Suprapubic skin (tissue), 4 donors: ENCODE data around the gene FOSL1. TPM values are rescaled to one million over a fixed set of nuclear protein-coding genes. Genes with fewer than 3 reads are reported as not detected.

ENCODE experiments used
- DNase-seq, 2 donors: peaks; one replicate each; pipeline ENCODE4 v3.0.0-alpha.2; 2019; ENCODE audit warnings: low spot score in 2 of 2
- H3K27ac ChIP-seq: fragments of 200-600 bp; sonication (generic); one replicate; pipeline ENCODE4 v1.5.1; 2019
- H3K27me3 ChIP-seq: fragments of 200-600 bp; sonication (generic); one replicate; pipeline ENCODE4 v1.5.1; 2019
- H3K36me3 ChIP-seq: fragments of 200-600 bp; sonication (generic); one replicate; pipeline ENCODE4 v1.5.1; 2019
- H3K4me1 ChIP-seq: fragments of 200-600 bp; sonication (generic); one replicate; pipeline ENCODE4 v1.5.1; 2019
- H3K4me3 ChIP-seq: fragments of 200-600 bp; sonication (generic); one replicate; pipeline ENCODE4 v1.5.1; 2019; ENCODE audit warnings: mild to moderate bottlenecking
- H3K9me3 ChIP-seq: fragments of 200-600 bp; sonication (generic); one replicate; pipeline ENCODE4 v1.5.1; 2019
- EP300 ChIP-seq: sonication (generic); formaldehyde crosslinking; IDR thresholded peaks from one replicate; pipeline ENCODE4 v1.6.1; 2017; ENCODE audit warnings: antibody characterized with exemption
- POLR2A ChIP-seq, 2 donors: fragments of 450-650 bp; IDR thresholded peaks; one replicate each; pipeline ENCODE4 v1.6.1; 2017; ENCODE audit warnings: antibody characterized with exemption in 2 of 2, mild to moderate bottlenecking in 2 of 2, moderate library complexity in 2 of 2
- POLR2AphosphoS5 ChIP-seq, 3 donors: sonication (generic); formaldehyde crosslinking; IDR thresholded peaks; one replicate each; pipeline ENCODE4 v1.6.1; 2017; ENCODE audit warnings: antibody characterized with exemption in 3 of 3
- WGBS: methylation state at CpG from one replicate; pipeline ENCODE4 v1.1.5; 2018; 5-methylcytosine and 5-hydroxymethylcytosine counted together
- total RNA-seq, 4 donors: library from RNA; depleted of rRNA; stranded (reverse); fragments of >200 nt; gene quantifications; one replicate each; pipeline ENCODE4 v1.1.0, GENCODE V29; 2016
- TF ChIP-seq, protein P1 (sequence below), 2 donors: fragments of 200-600 bp in 1 of 2; fragments of 450-650 bp in 1 of 2; sonication (generic) in 1 of 2; IDR thresholded peaks; one replicate each; pipeline ENCODE4 v1.5.1; 2016 to 2019; ENCODE audit warnings: antibody characterized with exemption in 2 of 2, mild to moderate bottlenecking in 1 of 2, moderate library complexity in 1 of 2

The FOSL1 gene
- total RNA-seq, 4 donors from 2014 or later: 5.0 to 118 (median 28.9) TPM

DNA sequence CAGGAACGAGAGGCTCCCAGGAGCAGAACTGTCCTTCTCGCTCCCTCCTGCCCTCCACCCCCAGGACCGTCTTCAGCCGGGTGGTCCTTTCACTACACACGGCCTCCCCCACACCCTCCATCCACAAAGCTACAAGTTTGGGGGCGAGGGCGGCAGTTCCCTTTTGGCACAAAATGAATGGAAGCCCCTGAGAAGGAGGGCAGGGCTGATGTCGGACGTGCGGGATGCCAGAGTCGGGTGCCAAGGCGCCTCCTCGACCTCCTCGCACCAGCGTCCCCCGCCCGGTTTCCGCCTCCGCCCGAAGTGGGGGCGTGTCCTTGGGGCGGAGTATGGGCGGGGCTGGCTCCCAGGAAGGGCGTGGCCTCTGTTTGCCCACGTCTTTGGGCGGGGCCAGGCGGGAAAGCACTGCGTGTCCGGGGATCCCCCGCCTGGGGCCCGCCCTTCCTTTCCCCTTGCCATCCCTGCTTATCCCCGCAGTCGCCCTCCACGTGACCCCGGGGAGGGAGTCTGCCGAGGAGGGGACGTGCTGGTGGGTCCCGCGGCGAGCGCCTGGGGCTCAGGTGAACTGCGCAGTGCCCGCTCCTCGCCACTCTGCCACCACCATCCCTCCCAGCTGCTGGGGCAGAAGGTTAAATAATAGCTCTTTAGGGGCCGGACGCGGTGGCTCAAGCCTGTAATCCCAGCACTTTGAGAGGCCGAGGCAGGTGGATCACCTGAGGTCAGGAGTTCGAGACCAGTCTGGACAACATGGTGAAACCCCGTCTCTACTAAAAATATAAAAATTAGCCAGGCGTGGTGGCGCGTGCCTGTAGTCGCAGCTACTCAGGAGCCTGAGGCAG, 26.7 kb downstream of the FOSL1 start:
- peak in 1 of 3 donors; percentile 38 for TF ChIP-seq POLR2AphosphoS5 (IDR thresholded peaks at IDR 0.05)
- TF ChIP-seq POLR2A (IDR thresholded peaks at IDR 0.05): peak in 1 of 2 donors; percentile 45
- TF ChIP-seq, protein P1, sequence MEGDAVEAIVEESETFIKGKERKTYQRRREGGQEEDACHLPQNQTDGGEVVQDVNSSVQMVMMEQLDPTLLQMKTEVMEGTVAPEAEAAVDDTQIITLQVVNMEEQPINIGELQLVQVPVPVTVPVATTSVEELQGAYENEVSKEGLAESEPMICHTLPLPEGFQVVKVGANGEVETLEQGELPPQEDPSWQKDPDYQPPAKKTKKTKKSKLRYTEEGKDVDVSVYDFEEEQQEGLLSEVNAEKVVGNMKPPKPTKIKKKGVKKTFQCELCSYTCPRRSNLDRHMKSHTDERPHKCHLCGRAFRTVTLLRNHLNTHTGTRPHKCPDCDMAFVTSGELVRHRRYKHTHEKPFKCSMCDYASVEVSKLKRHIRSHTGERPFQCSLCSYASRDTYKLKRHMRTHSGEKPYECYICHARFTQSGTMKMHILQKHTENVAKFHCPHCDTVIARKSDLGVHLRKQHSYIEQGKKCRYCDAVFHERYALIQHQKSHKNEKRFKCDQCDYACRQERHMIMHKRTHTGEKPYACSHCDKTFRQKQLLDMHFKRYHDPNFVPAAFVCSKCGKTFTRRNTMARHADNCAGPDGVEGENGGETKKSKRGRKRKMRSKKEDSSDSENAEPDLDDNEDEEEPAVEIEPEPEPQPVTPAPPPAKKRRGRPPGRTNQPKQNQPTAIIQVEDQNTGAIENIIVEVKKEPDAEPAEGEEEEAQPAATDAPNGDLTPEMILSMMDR (IDR thresholded peaks at IDR 0.05): no peak
- H3K27ac ChIP-seq: peak overlapping the region; percentile 85
- peaks cover 43% of the 10 kb centered on the region for H3K4me1 ChIP-seq
- H3K4me3 ChIP-seq: peak overlapping the region; percentile 58
- no peaks in the 10 kb centered on the region for H3K9me3 ChIP-seq
- DNase-seq: peak; percentile 97 to 98
- 11% methylated on average over 25 of the region's 54 CpGs for WGBS
- H3K27me3 ChIP-seq: no peaks in the 10 kb centered on the region
- H3K36me3 ChIP-seq: no peaks in the 10 kb centered on the region

DNA sequence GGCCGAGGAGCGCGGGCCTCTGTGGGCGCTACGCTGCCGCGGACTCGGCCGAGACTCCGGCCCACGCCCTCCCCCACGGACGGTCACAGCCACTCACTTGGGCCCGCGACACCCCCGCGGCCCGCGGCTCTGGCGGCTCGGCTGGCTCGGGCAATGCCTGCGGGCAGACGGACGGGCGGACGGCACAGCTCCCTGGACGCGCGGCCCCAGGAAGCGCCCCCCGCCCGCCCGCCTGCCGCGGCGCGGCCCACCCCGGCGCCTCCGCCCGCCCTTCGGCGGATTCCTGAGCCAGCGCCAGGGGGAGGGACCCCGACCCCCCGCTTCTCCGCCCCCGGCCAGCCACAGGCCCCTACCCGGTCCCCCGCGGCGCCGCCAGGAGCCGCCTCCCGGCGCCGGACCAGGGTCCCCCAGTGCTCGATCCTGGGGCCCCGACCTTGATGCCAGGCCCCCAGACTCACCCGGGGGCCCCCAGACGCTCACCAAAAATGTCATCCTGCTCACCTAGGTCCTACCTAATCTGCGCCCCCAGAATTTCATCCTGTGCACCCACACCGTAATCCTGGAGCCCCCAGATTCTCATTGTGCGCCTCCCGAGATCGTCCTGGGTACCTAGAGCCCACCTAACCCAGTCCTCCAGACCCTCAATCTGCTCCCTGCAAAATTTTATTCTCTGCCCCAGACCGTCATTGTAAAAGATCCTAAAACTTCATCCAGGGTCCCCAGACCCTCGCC, 27.4 kb downstream of the FOSL1 start, which contains the start of gene EFEMP2:
TSS of gene EFEMP2 (minus strand) at position 215 of the 732 bp plus-strand sequence. CDS start 446 bp downstream, outside the sequence.
- DNase-seq: no peak
- peak within 1 kb of the TSS; percentile 85 for H3K27ac ChIP-seq

DNA sequence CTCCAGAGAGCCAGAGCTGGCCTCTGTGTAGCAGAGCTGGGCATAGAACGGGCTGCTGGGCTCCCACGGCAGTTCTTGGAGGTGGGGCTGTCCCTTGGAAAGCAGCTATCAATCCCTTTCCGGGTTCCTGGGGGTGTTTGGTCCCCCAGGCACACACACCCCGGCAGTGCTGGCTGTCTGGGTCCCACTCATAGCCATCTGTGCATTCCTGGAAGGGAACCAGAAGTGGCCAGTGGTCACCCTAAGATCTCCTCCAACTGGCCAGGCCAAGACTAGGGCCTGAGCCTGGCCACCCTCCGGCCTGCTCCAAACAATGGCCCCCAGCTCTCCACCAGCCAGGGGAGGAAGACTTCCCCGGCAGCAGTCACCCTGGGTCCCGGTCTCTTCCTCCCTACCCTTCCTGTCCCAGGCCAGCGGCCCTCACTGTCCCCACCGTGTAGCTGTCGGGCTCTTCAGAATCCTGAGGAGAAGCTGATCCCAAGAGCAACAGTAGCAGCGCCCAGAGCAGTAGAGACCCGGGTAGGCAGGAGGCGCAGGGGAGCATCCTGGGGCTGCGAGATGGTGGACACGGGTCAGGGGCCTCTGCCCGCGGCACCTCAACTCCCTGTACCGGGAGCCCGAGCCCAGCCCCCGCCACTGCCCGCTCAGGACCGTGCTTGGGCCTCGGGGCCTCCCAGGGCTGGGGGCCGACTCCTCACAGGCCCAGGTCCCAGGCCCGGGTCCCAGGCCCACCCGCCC, 28.2 kb downstream of the FOSL1 start:
- peaks cover 43% of the 10 kb centered on the region for H3K4me1 ChIP-seq
- no peaks in the 10 kb centered on the region for H3K9me3 ChIP-seq
- no peaks in the 10 kb centered on the region for H3K27me3 ChIP-seq
- no peak for DNase-seq
- H3K4me3 ChIP-seq: peak overlapping the region; percentile 58
- peaks cover 7% of the 10 kb centered on the region for H3K36me3 ChIP-seq
- TF ChIP-seq, protein P1 (IDR thresholded peaks at IDR 0.05): no peak
- TF ChIP-seq POLR2AphosphoS5 (IDR thresholded peaks at IDR 0.05): no peak
- no peak for TF ChIP-seq EP300
- no peak for TF ChIP-seq POLR2A (IDR thresholded peaks at IDR 0.05)
- H3K27ac ChIP-seq: peak overlapping the region; percentile 85
- 72% methylated on average over 5 of the region's 26 CpGs for WGBS

More for the DNA sequence above, 27.4 kb downstream of the FOSL1 start, which contains the start of gene EFEMP2:
- Histone ChIP-seq H3K4me3 (peak within 1 kb of the TSS; percentile 58), H3K27me3 (no peaks in the 10 kb centered on the region), H3K9me3 (no peaks in the 10 kb centered on the region), H3K4me1 (peaks cover 43% of the 10 kb centered on the region), H3K36me3 (no peaks in the 10 kb centered on the region)
- TF ChIP-seq POLR2AphosphoS5 (IDR thresholded peaks at IDR 0.05) (no peak), EP300 (no peak), POLR2A (IDR thresholded peaks at IDR 0.05) (no peak)
- TF ChIP-seq, protein P1 (IDR thresholded peaks at IDR 0.05): no peak
- WGBS: 2% methylated on average over 8 of the region's 69 CpGs

DNA sequence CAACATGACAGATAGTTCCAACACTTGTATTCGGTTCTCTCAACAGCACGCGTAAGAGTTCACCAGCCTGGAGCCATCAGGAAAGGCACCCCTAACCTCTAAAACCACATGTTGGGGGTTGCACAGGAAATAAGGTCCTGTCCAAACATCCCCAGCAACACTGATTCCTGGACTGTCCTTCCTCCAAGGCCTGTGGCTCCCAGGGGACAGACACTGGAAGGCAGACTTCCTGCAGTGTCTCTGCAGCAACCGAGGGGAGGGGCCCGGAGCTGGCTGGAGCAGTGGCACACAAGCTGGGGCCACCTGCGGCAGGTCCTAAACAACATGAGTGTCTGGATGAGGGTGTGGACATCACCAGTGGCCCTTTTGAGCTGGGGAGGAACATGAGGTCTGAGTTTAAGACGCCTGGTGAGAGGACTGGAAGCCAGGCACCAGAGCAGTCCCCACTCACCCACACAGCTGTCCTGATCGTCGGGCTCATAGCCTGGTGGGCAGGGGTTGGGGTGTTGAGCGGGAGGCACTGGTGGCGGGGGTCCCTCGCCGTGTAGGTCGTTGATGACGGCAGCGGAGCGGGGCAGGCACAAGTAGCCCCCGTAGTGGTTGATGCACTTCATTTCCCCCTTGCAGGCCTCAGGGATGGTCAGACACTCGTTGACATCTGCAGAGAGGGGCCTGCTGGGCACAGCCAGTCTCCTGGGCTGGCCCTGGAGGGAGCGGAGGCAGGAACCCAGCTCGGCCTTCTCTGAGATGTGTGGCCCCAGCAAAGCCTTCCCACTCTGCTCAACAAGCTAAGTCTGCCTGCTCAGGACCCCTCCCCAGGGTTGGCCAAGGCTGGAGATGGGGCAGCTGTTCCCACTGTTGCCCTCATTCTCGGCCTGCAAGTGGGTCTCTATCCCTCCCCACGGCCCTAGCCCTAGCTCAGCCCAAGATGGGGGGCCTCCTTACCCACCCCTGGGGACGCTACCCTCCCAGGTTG, 29.2 kb downstream of the FOSL1 start:
- Histone ChIP-seq H3K9me3 (no peaks in the 10 kb centered on the region), H3K4me1 (peaks cover 43% of the 10 kb centered on the region), H3K36me3 (peaks cover 17% of the 10 kb centered on the region), H3K4me3 (peak overlapping the region; percentile 58), H3K27me3 (no peaks in the 10 kb centered on the region), H3K27ac (peak overlapping the region; percentile 85)
- 72% methylated on average over 12 of the region's 24 CpGs for WGBS
- TF ChIP-seq EP300 (no peak), POLR2A (IDR thresholded peaks at IDR 0.05) (no peak), POLR2AphosphoS5 (IDR thresholded peaks at IDR 0.05) (no peak)
- TF ChIP-seq, protein P1 (IDR thresholded peaks at IDR 0.05): no peak
- DNase-seq: no peak
